Body of pancreas (tissue), 4 donors: ENCODE data around the gene SLC26A9. TPM values are rescaled to one million over a fixed set of nuclear protein-coding genes. Genes with fewer than 3 reads are reported as not detected.

ENCODE experiments used
- ATAC-seq: fragments of 150-250 bp; one replicate; pipeline ENCODE4 v1.9.1; 2016
- DNase-seq, 4 donors: peaks; one replicate each; pipeline ENCODE4 v3.0.0-alpha.2; 2019
- H3K27ac ChIP-seq, 4 donors: fragments of 200-600 bp; sonication (generic); 1 replicate in 3 of 4; 2 replicates in 1 of 4; pipeline versions ENCODE4 v1.5.1 to v1.6.1; 2016 to 2019; ENCODE audit warnings: mild to moderate bottlenecking in 1 of 4, mixed read lengths in 1 of 4, moderate library complexity in 1 of 4
- H3K27me3 ChIP-seq, 2 donors: fragments of 200-600 bp; sonication (generic); one replicate each; pipeline ENCODE4 v1.6.0; 2016; ENCODE audit warnings: mild to moderate bottlenecking in 1 of 2
- H3K36me3 ChIP-seq, 2 donors: fragments of 200-600 bp; sonication (generic); replicated peaks in 1 of 2; 2 replicates each; pipeline ENCODE4 v1.5.1; 2016; ENCODE audit warnings: low read depth in 2 of 2; ENCODE audit not compliant: insufficient read depth in 1 of 2
- H3K4me1 ChIP-seq: fragments of 200-600 bp; sonication (generic); one replicate; pipeline ENCODE4 v1.6.0; 2016
- H3K4me3 ChIP-seq, 2 donors: fragments of 200-600 bp; sonication (generic); 1 replicate in 1 of 2; 2 replicates in 1 of 2; pipeline ENCODE4 v1.5.1; 2016 to 2019
- H3K9me3 ChIP-seq, 3 donors: fragments of 200-600 bp; sonication (generic); 1 replicate in 2 of 3; 2 replicates in 1 of 3; pipeline ENCODE4 v1.5.1; 2016
- CTCF ChIP-seq, 7 experiments: fragments of 450-650 bp in 4 of 7; fragments of 200-600 bp in 3 of 7; sonication (generic) in 3 of 7; IDR thresholded peaks; one replicate each; pipeline ENCODE4 v1.5.1; 2016 to 2019; ENCODE audit warnings: antibody characterized with exemption in 7 of 7
- POLR2A ChIP-seq, 3 donors: fragments of 450-650 bp; IDR thresholded peaks; one replicate each; pipeline ENCODE4 v1.6.1; 2016; ENCODE audit warnings: antibody characterized with exemption in 3 of 3, mild to moderate bottlenecking in 2 of 3
- WGBS, 2 donors: methylation state at CpG; one replicate each; pipeline ENCODE4 v1.1.5; 2017; 5-methylcytosine and 5-hydroxymethylcytosine counted together
- intact Hi-C: fragments of 100-400 bp; cut with DNase I; formaldehyde crosslinking; loops from one replicate; pipeline ENCODE4 v1.15.1; 2023
- total RNA-seq, 2 donors: library from RNA; depleted of rRNA; stranded (reverse); fragments of >200 nt; gene quantifications; one replicate each; pipeline ENCODE4 v1.1.0, GENCODE V29; 2016

SLC26A9 gene
- total RNA-seq, 2 donors from 2014 or later = 0.78 to 1.6 TPM

GRCh38 chr1:205927247-205927646 is 16.0 kb downstream of the SLC26A9 start:
- TF ChIP-seq CTCF (IDR thresholded peaks at IDR 0.05) (no peak), POLR2A (IDR thresholded peaks at IDR 0.05) (no peak)
- 93 to 96% methylated on average over 6 of the region's 6 CpGs for WGBS, 2 donors
- H3K27me3 ChIP-seq = no peaks in the 10 kb centered on the region
- H3K4me3 ChIP-seq = no peak overlapping the region
- intact Hi-C loops = loop anchor here (5.0 kb wide), 1 partner anchor 35 kb away; no protein-coding TSS in a partner anchor
- H3K36me3 ChIP-seq = no peaks in the 10 kb centered on the region
- peak in 1 of 4 donors; percentile 1 for DNase-seq
- ATAC-seq = no peak
- peaks cover 3% of the 10 kb centered on the region for H3K4me1 ChIP-seq
- no peaks in the 10 kb centered on the region for H3K9me3 ChIP-seq
- no peak overlapping the region for H3K27ac ChIP-seq

GRCh38 chr1:205926636-205927035 is 16.6 kb downstream of the SLC26A9 start:
- 84 to 91% methylated on average over 7 to 8 of the region's 8 CpGs for WGBS, 2 donors
- no peak for TF ChIP-seq POLR2A (IDR thresholded peaks at IDR 0.05)
- no peak for TF ChIP-seq CTCF (IDR thresholded peaks at IDR 0.05)
- H3K27me3 ChIP-seq = no peaks in the 10 kb centered on the region
- no peaks in the 10 kb centered on the region for H3K9me3 ChIP-seq
- no peak overlapping the region for H3K4me3 ChIP-seq
- intact Hi-C loops = loop anchor here (5.0 kb wide), 1 partner anchor 36 kb away; no protein-coding TSS in a partner anchor
- H3K27ac ChIP-seq = no peak overlapping the region
- ATAC-seq (no peak), DNase-seq (no peak)
- H3K36me3 ChIP-seq = no peaks in the 10 kb centered on the region
- peaks cover 3% of the 10 kb centered on the region for H3K4me1 ChIP-seq

- peaks cover 3% of the 10 kb centered on the region for H3K4me1 ChIP-seq
- H3K36me3 ChIP-seq = no peaks in the 10 kb centered on the region
- WGBS, 2 donors = 79 to 84% methylated on average over 2 to 5 of the region's 5 CpGs
- no peaks in the 10 kb centered on the region for H3K9me3 ChIP-seq
- DNase-seq = peak in 1 of 4 donors; percentile 3
- no peak overlapping the region for H3K4me3 ChIP-seq
- no peak for ATAC-seq
- no peak overlapping the region for H3K27ac ChIP-seq
- H3K27me3 ChIP-seq = no peaks in the 10 kb centered on the region
- TF ChIP-seq CTCF (IDR thresholded peaks at IDR 0.05) (no peak), POLR2A (IDR thresholded peaks at IDR 0.05) (no peak)
- intact Hi-C loops = loop anchor here (5.0 kb wide), 1 partner anchor 36 kb away; no protein-coding TSS in a partner anchor
These were observed 17.0 kb downstream of the SLC26A9 start for GRCh38 chr1:205926213-205926612.

GRCh38 chr1:205925736-205926135 is 17.5 kb downstream of the SLC26A9 start:
- 82 to 89% methylated on average over 9 of the region's 9 CpGs for WGBS, 2 donors
- Histone ChIP-seq H3K4me3 (no peak overlapping the region), H3K36me3 (no peaks in the 10 kb centered on the region), H3K4me1 (peaks cover under 1% of the 10 kb centered on the region), H3K27ac (no peak overlapping the region), H3K9me3 (no peaks in the 10 kb centered on the region), H3K27me3 (no peaks in the 10 kb centered on the region)
- intact Hi-C loops = loop anchor here (5.0 kb wide), 1 partner anchor 37 kb away; no protein-coding TSS in a partner anchor
- DNase-seq = no peak
- TF ChIP-seq POLR2A (IDR thresholded peaks at IDR 0.05) (no peak), CTCF (IDR thresholded peaks at IDR 0.05) (no peak)
- ATAC-seq = no peak

- intact Hi-C loops = loop anchor here (5.0 kb wide), 1 partner anchor 53 kb away; no protein-coding TSS in a partner anchor
- no peak overlapping the region for H3K4me3 ChIP-seq
- DNase-seq = no peak
- H3K4me1 ChIP-seq = no peaks in the 10 kb centered on the region
- no peaks in the 10 kb centered on the region for H3K27me3 ChIP-seq
- H3K36me3 ChIP-seq = no peaks in the 10 kb centered on the region
- ATAC-seq = no peak
- no peaks in the 10 kb centered on the region for H3K9me3 ChIP-seq
- TF ChIP-seq CTCF (IDR thresholded peaks at IDR 0.05) (no peak), POLR2A (IDR thresholded peaks at IDR 0.05) (no peak)
- H3K27ac ChIP-seq = no peak overlapping the region
These were observed 18.8 kb downstream of the SLC26A9 start for GRCh38 chr1:205924460-205924790.
